NOMO-1 treated with dmso at 0.1 percent for 144 hours (cell line): ENCODE data around the gene SUCLG2.

Experiments used
- DNase-seq: peaks from one replicate; lab custom pipeline; 2025; ENCODE audit not compliant: unreplicated experiment; lab: John Stamatoyannopoulos, UW

SUCLG2 gene

GRCh38 chr3:67517781-67518180 is 136.6 kb downstream of the SUCLG2 start:
- DNase-seq = no peak

DNA sequence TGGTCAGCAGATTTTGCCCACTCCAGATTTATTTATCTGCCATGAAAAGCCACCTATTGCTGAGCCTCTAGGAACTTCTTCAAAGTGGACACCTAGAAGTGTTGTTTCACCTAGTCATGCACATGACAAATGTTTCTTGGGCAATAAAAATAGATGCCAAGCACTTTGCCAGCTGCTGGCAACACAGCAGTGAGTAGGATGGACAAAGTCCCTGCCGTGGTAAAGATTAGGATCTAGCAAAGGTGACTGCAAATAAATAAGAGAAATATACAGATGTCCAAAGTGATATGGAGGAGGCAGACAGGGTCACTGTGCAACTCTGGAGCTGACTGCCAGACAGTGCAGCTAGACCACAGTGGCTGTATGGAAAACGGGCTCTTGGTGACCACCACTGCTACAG is 137.9 kb downstream of the SUCLG2 start:
- no peak for DNase-seq

- DNase-seq = no peak
Measured at GRCh38 chr3:67515778-67516177, 138.6 kb downstream of the SUCLG2 start.

GRCh38 chr3:67509471-67510075 is 144.8 kb downstream of the SUCLG2 start:
- no peak for DNase-seq

DNA sequence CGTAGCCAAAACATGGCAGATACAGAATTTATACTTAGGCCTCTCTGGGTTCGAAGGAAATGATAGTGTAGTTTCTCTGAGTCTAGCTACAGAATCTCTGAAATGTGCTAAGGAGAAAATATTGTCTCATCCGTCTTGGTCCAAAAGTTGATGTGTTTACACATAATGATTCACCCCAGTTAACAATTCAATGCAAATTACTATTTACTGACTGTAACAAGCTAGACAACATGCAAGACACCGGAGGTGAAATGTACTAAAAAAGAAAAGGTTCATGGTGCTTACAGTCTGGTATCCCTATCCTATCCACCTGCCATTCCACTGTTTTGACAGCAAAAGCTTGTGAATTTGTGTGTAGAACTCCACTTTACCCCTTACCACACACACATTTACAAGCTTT is 146.8 kb downstream of the SUCLG2 start:
- DNase-seq = no peak

GRCh38 chr3:67500709-67501108 is 153.7 kb downstream of the SUCLG2 start:
- no peak for DNase-seq

GRCh38 chr3:67497746-67498145 is 156.7 kb downstream of the SUCLG2 start:
- DNase-seq = no peak

DNA sequence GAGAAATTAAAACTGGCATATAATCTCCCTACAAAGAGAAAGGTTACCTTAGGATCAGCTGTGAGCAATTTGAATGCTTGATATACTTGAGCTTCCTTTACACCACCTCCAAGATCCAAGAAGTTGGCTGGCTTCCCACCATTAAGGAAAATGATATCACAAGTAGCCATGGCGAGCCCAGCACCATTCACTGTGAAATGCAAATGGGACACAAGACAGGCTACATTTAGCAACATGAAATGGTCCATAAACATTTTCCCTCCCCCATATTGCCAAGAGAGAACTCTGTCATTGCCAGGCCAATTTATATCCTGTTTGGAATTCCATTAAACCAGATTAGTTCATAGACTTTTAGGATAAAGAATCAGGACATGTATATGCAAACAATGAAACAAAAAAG is 158.7 kb downstream of the SUCLG2 start:
- DNase-seq = no peak

- no peak for DNase-seq
Measured at GRCh38 chr3:67493808-67494207, 160.6 kb downstream of the SUCLG2 start.

DNA sequence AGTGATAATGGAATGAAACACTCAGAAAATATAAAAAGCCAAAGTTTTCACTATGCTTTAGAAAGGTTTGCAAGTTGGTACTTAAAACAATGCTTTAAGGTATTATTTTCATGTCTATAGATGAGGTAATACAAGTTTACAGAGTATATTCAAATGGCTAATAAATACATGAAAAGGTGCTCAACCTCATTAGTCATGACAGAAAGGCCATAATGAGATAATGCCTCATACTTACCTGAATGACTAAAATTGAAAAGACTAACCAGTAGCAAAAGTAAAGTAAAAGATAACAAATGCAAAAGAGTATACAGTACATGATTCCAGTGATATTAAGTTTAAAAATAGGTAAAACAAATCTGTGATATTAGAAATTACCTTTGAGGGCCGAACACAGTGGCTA is 163.8 kb downstream of the SUCLG2 start:
- DNase-seq = no peak

- no peak for DNase-seq
Measured at GRCh38 chr3:67489816-67490215, 164.6 kb downstream of the SUCLG2 start.

GRCh38 chr3:67487564-67488114 is 166.8 kb downstream of the SUCLG2 start:
- no peak for DNase-seq

DNA sequence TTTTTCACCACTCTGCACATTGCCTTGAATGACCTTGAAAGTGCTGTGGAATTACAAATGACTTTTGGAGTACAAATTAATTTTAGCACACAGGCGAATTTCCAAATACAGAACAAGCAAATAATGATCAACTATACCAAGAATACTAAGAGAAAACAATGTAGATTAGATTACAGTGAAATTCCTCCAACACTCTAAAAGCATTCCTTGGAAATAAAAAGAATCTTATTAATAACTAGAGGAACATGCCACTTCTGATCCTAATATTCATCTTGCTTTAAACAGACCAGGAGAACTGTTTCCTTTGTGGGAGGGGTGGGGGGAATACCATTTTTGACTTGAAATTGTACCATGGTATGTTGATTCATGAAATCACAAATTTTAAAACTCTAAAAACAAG is 167.5 kb downstream of the SUCLG2 start:
- no peak for DNase-seq

DNA sequence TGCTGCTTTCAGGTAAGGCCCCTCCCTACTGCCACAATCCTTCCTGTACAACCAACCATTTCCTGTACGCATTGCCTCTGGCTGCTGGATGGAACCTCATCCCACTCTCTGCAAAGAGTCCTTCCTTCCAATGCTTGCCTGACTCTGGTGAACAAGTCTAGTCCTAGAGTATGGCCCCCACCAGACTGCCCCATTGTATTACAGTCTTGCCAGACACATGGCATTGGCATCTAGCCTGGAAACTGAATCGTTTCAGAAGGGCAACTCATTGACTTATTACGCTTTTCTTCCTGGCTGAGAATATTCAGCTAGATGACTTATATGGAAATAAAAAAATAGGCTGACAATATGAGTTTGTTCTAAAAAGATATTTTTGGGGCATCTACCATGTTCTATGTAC is 170.3 kb downstream of the SUCLG2 start:
- no peak for DNase-seq

- DNase-seq = no peak
Measured at GRCh38 chr3:67481126-67481525, 173.3 kb downstream of the SUCLG2 start.

- no peak for DNase-seq
Measured at GRCh38 chr3:67478423-67478822, 176.0 kb downstream of the SUCLG2 start.

DNA sequence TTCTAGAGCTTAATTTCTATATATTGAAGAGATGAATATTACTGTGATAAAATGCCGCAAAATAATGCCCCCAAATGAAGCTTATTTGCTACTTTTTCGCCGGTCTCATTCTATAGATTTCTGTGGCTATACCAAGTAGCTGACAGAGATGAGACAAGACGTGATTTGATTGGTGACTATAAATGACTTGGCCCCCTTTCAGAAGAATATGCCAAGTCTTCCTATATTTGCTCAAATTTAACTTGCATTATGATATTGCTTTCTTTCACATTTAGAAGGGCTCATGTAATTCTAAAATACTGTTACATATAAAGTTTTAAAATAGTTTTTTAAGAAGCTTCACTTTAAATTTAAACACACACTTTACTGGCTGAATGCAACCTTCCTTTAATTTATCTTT is 180.1 kb downstream of the SUCLG2 start:
- no peak for DNase-seq

- no peak for DNase-seq
Measured at GRCh38 chr3:67472674-67473201, 181.7 kb downstream of the SUCLG2 start.

GRCh38 chr3:67470207-67470606 is 184.2 kb downstream of the SUCLG2 start:
- no peak for DNase-seq

- no peak for DNase-seq
Measured at GRCh38 chr3:67468511-67468910, 185.9 kb downstream of the SUCLG2 start.

GRCh38 chr3:67463656-67464055 is 190.8 kb downstream of the SUCLG2 start:
- DNase-seq = no peak

GRCh38 chr3:67462187-67462586 is 192.2 kb downstream of the SUCLG2 start:
- DNase-seq = no peak

- DNase-seq = no peak
Measured at GRCh38 chr3:67461667-67462142, 192.7 kb downstream of the SUCLG2 start.
